Measurements from ENCODE around the gene WDR27. TPM values are rescaled to one million over a fixed set of nuclear protein-coding genes. Genes with fewer than 3 reads are reported as not detected.
A peak's percentile ranks its signal among the peaks of the same experiment; 100 is the strongest.
"Not testable (repeated sequence)": the region's sequence is repeated elsewhere in the genome, so short reads cannot be mapped to it uniquely, and the experiment has no call there.

WDR27 gene
- polyA plus RNA-seq, 2 of the 4 experiments (the other 2 are of a cell fraction) = 18.9 to 36.1 TPM

DNA sequence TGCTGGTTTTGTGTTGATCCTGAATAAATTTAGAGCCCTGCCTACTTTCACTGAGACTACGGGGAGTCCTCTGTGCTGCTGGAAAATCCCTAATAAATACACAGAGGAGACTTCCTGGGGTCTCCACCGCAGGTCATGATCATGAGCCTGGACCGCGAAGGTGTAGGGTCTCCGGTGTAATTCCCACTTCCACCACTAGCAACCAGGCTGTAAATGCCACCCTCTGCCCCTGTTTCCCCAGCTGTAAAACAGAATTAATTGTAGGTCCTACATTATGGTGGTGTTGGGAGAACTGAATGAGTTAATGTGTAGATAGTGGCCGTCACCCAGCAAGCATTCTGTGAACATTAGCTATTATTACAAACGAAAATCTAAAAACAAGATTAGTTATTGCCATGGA, 256.6 kb downstream of the WDR27 start:
- ATAC-seq (0 out of 6 replicates have a peak, but pooled peaks of 1 of the 2 experiments have one; percentile 32), DNase-seq (ENCODE audit: low read depth in 1 of 2, low spot score in 1 of 2) (no peak), FAIRE-seq (no peak)
- Histone ChIP-seq H3K4me2 (no peak overlapping the region), H3K4me3 (no peak overlapping the region), H3K4me1 (no peaks in the 10 kb centered on the region), H3K9me3 (no peaks in the 10 kb centered on the region), H3K27ac (no peak overlapping the region)
- CTCF ChIA-PET = interaction anchor here (0.6 kb wide), 1 partner anchor 160 kb away, joined by 3 read pairs; no protein-coding TSS in a partner anchor
- POLR2A ChIA-PET = no interaction called here
- 70% methylated on average over 7 of the region's 7 CpGs for WGBS (ENCODE audit: missing lambda C conversion rate)
- TF ChIP-seq EHMT2 (IDR thresholded peaks at IDR 0.05; ENCODE audit: low read depth) (no peak), FOXS1 (CRISPR knock-in tag; IDR thresholded peaks at IDR 0.05) (no peak), MAX (IDR thresholded peaks at IDR 0.05) (no peak), ATOH8 (CRISPR knock-in tag; IDR thresholded peaks at IDR 0.05; ENCODE audit: low read depth) (no peak), CEBPB (IDR thresholded peaks at IDR 0.05) (no peak)

- POLR2A ChIA-PET = no interaction called here
- CTCF ChIA-PET = no interaction called here
- FAIRE-seq = no peak
These were observed 260.5 kb downstream of the WDR27 start for GRCh38 chr6:169441292-169441691.

GRCh38 chr6:169439710-169440109, 262.1 kb downstream of the WDR27 start:
- FAIRE-seq (no peak), ATAC-seq (no peak), DNase-seq (ENCODE audit: low read depth in 1 of 2, low spot score in 1 of 2) (no peak)
- no peak overlapping the region for H3K4me2 ChIP-seq
- H3K4me1 ChIP-seq = no peaks in the 10 kb centered on the region
- H3K9me3 ChIP-seq = peaks cover 6% of the 10 kb centered on the region; the same call in 1 of the 3 replicates
- H3K27ac ChIP-seq = no peak overlapping the region
- ChIA-PET CTCF (no interaction called here), POLR2A (no interaction called here)
- 0% methylated on average over 1 of the region's 1 CpG for WGBS (ENCODE audit: missing lambda C conversion rate)
- no peak overlapping the region for H3K4me3 ChIP-seq
- TF ChIP-seq USF2 (IDR thresholded peaks at IDR 0.05) (no peak), MYC (IDR thresholded peaks at IDR 0.05; ENCODE audit: borderline replicate concordance, low read length) (no peak)

More at GRCh38 chr6:169441292-169441691, 260.5 kb downstream of the WDR27 start:
- H3K27ac ChIP-seq = no peak overlapping the region
- ATAC-seq (no peak), DNase-seq (ENCODE audit: low read depth in 1 of 2, low spot score in 1 of 2) (no peak)
- no peak overlapping the region for H3K4me3 ChIP-seq
- no peaks in the 10 kb centered on the region for H3K4me1 ChIP-seq
- no peak overlapping the region for H3K4me2 ChIP-seq
- no peaks in the 10 kb centered on the region for H3K9me3 ChIP-seq
- no peak for TF ChIP-seq POLR2A (IDR thresholded peaks at IDR 0.05; ENCODE audit: low read length)
- TF ChIP-seq, protein P1, sequence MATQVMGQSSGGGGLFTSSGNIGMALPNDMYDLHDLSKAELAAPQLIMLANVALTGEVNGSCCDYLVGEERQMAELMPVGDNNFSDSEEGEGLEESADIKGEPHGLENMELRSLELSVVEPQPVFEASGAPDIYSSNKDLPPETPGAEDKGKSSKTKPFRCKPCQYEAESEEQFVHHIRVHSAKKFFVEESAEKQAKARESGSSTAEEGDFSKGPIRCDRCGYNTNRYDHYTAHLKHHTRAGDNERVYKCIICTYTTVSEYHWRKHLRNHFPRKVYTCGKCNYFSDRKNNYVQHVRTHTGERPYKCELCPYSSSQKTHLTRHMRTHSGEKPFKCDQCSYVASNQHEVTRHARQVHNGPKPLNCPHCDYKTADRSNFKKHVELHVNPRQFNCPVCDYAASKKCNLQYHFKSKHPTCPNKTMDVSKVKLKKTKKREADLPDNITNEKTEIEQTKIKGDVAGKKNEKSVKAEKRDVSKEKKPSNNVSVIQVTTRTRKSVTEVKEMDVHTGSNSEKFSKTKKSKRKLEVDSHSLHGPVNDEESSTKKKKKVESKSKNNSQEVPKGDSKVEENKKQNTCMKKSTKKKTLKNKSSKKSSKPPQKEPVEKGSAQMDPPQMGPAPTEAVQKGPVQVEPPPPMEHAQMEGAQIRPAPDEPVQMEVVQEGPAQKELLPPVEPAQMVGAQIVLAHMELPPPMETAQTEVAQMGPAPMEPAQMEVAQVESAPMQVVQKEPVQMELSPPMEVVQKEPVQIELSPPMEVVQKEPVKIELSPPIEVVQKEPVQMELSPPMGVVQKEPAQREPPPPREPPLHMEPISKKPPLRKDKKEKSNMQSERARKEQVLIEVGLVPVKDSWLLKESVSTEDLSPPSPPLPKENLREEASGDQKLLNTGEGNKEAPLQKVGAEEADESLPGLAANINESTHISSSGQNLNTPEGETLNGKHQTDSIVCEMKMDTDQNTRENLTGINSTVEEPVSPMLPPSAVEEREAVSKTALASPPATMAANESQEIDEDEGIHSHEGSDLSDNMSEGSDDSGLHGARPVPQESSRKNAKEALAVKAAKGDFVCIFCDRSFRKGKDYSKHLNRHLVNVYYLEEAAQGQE (IDR thresholded peaks at IDR 0.05) = no peak
- no peak for TF ChIP-seq TP53 (CRISPR knock-in tag; IDR thresholded peaks at IDR 0.05)
- TF ChIP-seq EHF (CRISPR knock-in tag; IDR thresholded peaks at IDR 0.05) = no peak
- TF ChIP-seq RCOR1 (IDR thresholded peaks at IDR 0.05; ENCODE audit: low read depth, low read length) = no peak
- TF ChIP-seq ZFP36 (IDR thresholded peaks at IDR 0.05; ENCODE audit: borderline replicate concordance, partially characterized antibody) = no peak
- TF ChIP-seq PHF8 (IDR thresholded peaks at IDR 0.05; ENCODE audit: borderline replicate concordance, low read depth) = no peak
- TF ChIP-seq GATA3 (IDR thresholded peaks at IDR 0.05; ENCODE audit: borderline replicate concordance) = no peak
- no peak for TF ChIP-seq MYC (IDR thresholded peaks at IDR 0.05; ENCODE audit: borderline replicate concordance, low read length)
- TF ChIP-seq MAX (IDR thresholded peaks at IDR 0.05) = no peak
- no peak for TF ChIP-seq HOXB13 (CRISPR knock-in tag; IDR thresholded peaks at IDR 0.05; ENCODE audit: low read depth)
- TF ChIP-seq CBX8 (IDR thresholded peaks at IDR 0.05) = no peak
- no peak for TF ChIP-seq MAFK (IDR thresholded peaks at IDR 0.05; ENCODE audit: partially characterized antibody)
- 32% methylated on average over 5 of the region's 5 CpGs for WGBS (ENCODE audit: missing lambda C conversion rate)

DNA sequence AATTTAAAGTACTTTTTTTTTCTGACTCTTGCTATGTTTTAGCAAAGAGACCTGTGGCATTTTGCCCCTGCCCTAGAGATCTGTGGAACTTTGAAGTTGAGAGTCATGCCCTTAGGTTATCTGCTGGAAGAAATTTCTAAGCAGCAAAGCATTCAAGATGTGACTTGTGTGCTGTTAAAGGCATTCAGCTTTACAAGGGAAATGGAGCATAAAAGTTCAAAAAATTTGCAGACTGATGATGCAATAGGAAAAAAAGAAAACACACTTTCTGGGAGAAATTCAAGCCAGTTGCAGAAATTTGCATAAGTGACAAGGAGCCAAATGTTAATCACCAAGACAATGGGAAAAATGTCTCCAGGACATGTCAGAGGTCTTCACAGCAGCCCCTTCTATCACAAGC, 267.3 kb downstream of the WDR27 start:
- FAIRE-seq; DNase-seq (ENCODE audit: low read depth in 1 of 2, low spot score in 1 of 2); POLR2A ChIA-PET; H3K4me1 ChIP-seq; H3K4me3 ChIP-seq; H3K4me2 ChIP-seq; H3K9me3 ChIP-seq; CTCF ChIA-PET; H3K27ac ChIP-seq; ATAC-seq: not testable (repeated sequence)
